ENCODE results near the gene GDI2.

DNA sequence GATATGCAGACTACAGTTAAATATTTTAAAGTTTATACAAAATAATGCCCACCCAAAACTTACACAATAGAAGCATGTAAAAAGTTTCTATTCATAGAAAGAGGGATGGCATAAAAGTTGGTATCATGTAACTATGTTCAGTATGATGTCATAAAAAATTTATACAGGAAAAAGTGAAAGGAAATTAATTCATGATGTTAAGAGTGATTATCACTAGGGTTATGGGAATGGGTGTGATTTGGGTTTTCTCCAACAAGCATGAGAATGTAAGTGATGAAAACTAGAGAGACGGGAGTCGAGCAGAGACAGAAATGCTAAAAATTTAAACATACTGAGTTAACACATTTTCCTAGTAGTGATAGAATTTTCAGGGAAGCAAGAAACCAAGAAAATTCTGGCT lies 52.7 kb downstream of the GDI2 start:
- no peak for TF ChIP-seq NFE2L2 (IDR thresholded peaks at IDR 0.05; ENCODE audit: low read length)
- no peak for TF ChIP-seq ZNF263 (CRISPR knock-in tag; IDR thresholded peaks at IDR 0.05)
- TF ChIP-seq ZFP41 (CRISPR knock-in tag; IDR thresholded peaks at IDR 0.05; ENCODE audit: borderline replicate concordance) = no peak
- no peak for TF ChIP-seq MIXL1 (CRISPR knock-in tag; IDR thresholded peaks at IDR 0.05)
- TF ChIP-seq ZNF703 (CRISPR knock-in tag; IDR thresholded peaks at IDR 0.05; ENCODE audit: borderline replicate concordance) = no peak
- no peak for TF ChIP-seq POLR2AphosphoS5 (IDR thresholded peaks at IDR 0.05; ENCODE audit: low read depth, low read length)
- no peak for TF ChIP-seq ZNF768 (CRISPR knock-in tag; IDR thresholded peaks at IDR 0.05)
- TF ChIP-seq ZBTB21 (CRISPR knock-in tag; IDR thresholded peaks at IDR 0.05) = no peak
- TF ChIP-seq, protein P1, sequence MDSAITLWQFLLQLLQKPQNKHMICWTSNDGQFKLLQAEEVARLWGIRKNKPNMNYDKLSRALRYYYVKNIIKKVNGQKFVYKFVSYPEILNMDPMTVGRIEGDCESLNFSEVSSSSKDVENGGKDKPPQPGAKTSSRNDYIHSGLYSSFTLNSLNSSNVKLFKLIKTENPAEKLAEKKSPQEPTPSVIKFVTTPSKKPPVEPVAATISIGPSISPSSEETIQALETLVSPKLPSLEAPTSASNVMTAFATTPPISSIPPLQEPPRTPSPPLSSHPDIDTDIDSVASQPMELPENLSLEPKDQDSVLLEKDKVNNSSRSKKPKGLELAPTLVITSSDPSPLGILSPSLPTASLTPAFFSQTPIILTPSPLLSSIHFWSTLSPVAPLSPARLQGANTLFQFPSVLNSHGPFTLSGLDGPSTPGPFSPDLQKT (CRISPR knock-in tag; IDR thresholded peaks at IDR 0.05; ENCODE audit: borderline replicate concordance) = no peak
- TF ChIP-seq MZF1 (CRISPR knock-in tag; IDR thresholded peaks at IDR 0.05; ENCODE audit: borderline replicate concordance) = no peak
- TF ChIP-seq, protein P2, sequence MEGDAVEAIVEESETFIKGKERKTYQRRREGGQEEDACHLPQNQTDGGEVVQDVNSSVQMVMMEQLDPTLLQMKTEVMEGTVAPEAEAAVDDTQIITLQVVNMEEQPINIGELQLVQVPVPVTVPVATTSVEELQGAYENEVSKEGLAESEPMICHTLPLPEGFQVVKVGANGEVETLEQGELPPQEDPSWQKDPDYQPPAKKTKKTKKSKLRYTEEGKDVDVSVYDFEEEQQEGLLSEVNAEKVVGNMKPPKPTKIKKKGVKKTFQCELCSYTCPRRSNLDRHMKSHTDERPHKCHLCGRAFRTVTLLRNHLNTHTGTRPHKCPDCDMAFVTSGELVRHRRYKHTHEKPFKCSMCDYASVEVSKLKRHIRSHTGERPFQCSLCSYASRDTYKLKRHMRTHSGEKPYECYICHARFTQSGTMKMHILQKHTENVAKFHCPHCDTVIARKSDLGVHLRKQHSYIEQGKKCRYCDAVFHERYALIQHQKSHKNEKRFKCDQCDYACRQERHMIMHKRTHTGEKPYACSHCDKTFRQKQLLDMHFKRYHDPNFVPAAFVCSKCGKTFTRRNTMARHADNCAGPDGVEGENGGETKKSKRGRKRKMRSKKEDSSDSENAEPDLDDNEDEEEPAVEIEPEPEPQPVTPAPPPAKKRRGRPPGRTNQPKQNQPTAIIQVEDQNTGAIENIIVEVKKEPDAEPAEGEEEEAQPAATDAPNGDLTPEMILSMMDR (CRISPR knock-in tag; IDR thresholded peaks at IDR 0.05) = no peak
- no peak for TF ChIP-seq ZBTB7A (CRISPR knock-in tag; IDR thresholded peaks at IDR 0.05)
